ENCODE data around the gene VILL. TPM values are rescaled to one million over a fixed set of nuclear protein-coding genes. Genes with fewer than 3 reads are reported as not detected.
"Not testable (repeated sequence)": the region's sequence is repeated elsewhere in the genome, so short reads cannot be mapped to it uniquely, and the experiment has no call there.

The VILL gene
- total RNA-seq, 4 donors from 2014 or later: 0.51 to 4.6 (median 0.66) TPM

GRCh38 chr3:38030126-38031021 is 39.8 kb downstream of the VILL start:
- intact Hi-C loops (cut with DNase I; ENCODE audit: low total_unique reads) (no loop called here), in situ Hi-C loops (cut with MboI; ENCODE audit: low sequenced_read_pairs in 4 of 4) (no loop called here)
- no peak for ATAC-seq
- Histone ChIP-seq H3K27ac (peak overlapping the region; percentile 50 to 70 (median 68)), H3K36me3 (no peaks in the 10 kb centered on the region), H3K4me3 (peak overlapping the region; percentile 59 to 75 (median 64)), H3K27me3 (peaks cover 0 to 15% (median 5%) of the 10 kb centered on the region in 3 donors), H3K4me1 (peaks cover 5 to 17% of the 10 kb centered on the region in 2 donors), H3K9me3 (no peaks in the 10 kb centered on the region)
- DNase-seq: no peak
- TF ChIP-seq, protein P1, sequence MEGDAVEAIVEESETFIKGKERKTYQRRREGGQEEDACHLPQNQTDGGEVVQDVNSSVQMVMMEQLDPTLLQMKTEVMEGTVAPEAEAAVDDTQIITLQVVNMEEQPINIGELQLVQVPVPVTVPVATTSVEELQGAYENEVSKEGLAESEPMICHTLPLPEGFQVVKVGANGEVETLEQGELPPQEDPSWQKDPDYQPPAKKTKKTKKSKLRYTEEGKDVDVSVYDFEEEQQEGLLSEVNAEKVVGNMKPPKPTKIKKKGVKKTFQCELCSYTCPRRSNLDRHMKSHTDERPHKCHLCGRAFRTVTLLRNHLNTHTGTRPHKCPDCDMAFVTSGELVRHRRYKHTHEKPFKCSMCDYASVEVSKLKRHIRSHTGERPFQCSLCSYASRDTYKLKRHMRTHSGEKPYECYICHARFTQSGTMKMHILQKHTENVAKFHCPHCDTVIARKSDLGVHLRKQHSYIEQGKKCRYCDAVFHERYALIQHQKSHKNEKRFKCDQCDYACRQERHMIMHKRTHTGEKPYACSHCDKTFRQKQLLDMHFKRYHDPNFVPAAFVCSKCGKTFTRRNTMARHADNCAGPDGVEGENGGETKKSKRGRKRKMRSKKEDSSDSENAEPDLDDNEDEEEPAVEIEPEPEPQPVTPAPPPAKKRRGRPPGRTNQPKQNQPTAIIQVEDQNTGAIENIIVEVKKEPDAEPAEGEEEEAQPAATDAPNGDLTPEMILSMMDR (IDR thresholded peaks at IDR 0.05 in 4 of 5, conservative IDR thresholded peaks at IDR 0.05 in 1 of 5): no peak
- no peak for TF ChIP-seq POLR2A (IDR thresholded peaks at IDR 0.05)

DNA sequence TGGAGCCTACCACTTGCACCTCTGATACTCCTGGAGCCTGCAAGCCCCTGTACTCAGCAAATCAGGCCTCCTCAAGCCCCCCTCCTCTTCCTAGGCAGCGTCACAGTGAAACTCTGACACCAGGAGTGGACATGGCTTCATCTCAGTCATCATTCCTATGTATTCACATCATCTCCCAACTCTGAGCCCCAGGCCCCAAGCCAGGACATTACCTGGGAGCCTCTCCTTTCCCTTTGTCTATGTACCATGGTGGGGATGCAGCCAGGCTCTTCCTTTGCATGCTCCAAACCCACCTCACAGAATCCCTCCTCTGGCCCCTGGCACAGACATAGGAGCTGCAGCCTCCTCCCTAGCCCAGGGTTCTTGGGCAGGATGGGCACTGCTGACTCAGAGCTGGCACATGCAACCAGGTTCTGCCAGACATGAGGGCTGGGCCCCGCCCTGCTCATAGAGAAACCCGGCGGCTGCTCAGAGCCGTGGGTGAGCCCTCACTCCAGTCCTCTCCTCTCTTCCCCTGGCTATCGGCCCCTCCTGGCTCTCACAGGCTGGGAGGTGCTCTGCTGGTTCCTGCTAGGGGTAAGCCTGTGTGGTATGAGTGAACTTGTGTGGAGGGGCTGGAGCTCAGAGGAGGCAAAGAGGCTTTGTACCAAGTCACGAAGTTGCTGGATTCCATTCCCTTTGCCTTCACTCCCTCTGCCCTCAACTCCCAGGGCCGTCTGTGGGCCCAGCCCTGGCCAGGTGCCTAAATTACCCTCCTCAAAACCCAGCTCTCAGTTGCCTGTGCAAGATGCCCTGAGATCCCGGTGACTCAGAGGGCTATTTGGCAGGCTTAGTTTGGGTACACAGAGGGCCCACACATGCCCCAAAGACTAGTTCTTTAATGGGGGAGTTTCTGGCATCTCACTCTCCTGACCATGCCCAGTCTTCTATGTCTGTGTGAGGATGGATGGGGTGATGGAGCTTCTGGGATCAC is 40.7 kb downstream of the VILL start:
- in situ Hi-C loops (cut with MboI; ENCODE audit: low sequenced_read_pairs in 4 of 4) (no loop called here), intact Hi-C loops (cut with DNase I; ENCODE audit: low total_unique reads) (no loop called here)
- ATAC-seq (peak in 1 of 2 donors; percentile 29), DNase-seq (peak in 1 of 2 donors; percentile 33)
- TF ChIP-seq, protein P1 (IDR thresholded peaks at IDR 0.05 in 4 of 5, conservative IDR thresholded peaks at IDR 0.05 in 1 of 5): no peak
- no peak for TF ChIP-seq POLR2A (IDR thresholded peaks at IDR 0.05)
- Histone ChIP-seq H3K36me3 (no peaks in the 10 kb centered on the region), H3K27ac (no peak overlapping the region), H3K27me3 (peaks cover 0 to 15% (median 5%) of the 10 kb centered on the region in 3 donors), H3K4me1 (peaks cover 0 to 11% of the 10 kb centered on the region in 2 donors), H3K4me3 (no peak overlapping the region), H3K9me3 (no peaks in the 10 kb centered on the region)

DNA sequence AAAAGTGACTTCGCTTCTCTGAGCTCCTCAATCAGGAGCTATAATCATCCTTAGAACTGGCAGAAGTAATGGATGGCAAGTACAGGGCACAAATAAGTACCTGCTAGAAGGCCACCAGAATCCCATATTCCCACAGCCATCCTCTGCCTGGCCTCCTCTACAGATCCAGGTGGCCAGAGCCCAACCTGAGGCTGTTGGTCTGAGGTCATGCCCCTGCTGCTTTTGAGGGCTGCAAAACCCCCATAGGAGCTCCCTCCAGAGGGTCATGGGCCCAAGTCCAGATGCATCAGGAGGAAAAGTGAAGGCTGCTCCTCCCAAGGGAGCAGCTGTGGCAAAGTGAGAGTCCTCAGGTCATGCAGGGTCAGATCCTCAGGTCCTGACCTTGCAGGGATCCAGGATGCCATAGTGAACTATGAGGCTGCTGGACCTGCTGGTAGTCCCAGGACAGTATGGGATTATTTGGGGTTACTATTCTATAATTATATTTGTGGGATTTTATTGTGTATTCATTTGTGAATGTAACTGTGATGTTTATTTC is 41.8 kb downstream of the VILL start:
- ATAC-seq (no peak), DNase-seq (no peak)
- no peak overlapping the region for H3K4me3 ChIP-seq
- H3K27ac ChIP-seq: no peak overlapping the region
- in situ Hi-C loops (cut with MboI; ENCODE audit: low sequenced_read_pairs in 4 of 4) (no loop called here), intact Hi-C loops (cut with DNase I; ENCODE audit: low total_unique reads) (no loop called here)
- H3K36me3 ChIP-seq: no peaks in the 10 kb centered on the region
- peaks cover 0 to 15% (median 7%) of the 10 kb centered on the region in 3 donors for H3K27me3 ChIP-seq
- no peak for TF ChIP-seq POLR2A (IDR thresholded peaks at IDR 0.05)
- TF ChIP-seq, protein P1 (IDR thresholded peaks at IDR 0.05 in 4 of 5, conservative IDR thresholded peaks at IDR 0.05 in 1 of 5): no peak
- H3K4me1 ChIP-seq: peaks cover 0 to 11% of the 10 kb centered on the region in 2 donors
- no peaks in the 10 kb centered on the region for H3K9me3 ChIP-seq

DNA sequence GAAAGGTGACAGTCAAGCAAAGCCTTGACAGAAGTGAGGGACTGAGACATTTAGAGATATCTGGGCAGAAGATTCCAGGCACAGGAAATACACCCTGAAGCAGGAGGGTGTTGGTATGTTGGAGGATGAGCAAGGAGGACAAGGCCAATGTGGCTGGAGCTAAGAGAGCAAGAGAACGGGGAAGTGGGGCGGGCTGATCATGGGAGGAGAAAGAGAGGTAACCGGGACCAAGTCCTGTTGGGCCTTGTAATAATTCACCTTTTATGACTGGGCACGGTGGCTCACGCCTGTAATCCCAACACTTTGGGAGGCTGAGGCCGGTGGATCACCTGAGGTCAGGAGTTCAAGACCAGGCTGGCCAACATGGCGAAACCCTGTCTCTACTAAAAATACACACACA is 43.0 kb downstream of the VILL start:
- intact Hi-C loops (cut with DNase I; ENCODE audit: low total_unique reads); H3K36me3 ChIP-seq; ATAC-seq; H3K27ac ChIP-seq; DNase-seq; H3K4me3 ChIP-seq; in situ Hi-C loops (cut with MboI; ENCODE audit: low sequenced_read_pairs in 4 of 4); H3K9me3 ChIP-seq: not testable (repeated sequence)
- peaks cover 0 to 11% of the 10 kb centered on the region in 2 donors for H3K4me1 ChIP-seq
- H3K27me3 ChIP-seq: peaks cover 0 to 18% (median 7%) of the 10 kb centered on the region in 3 donors

GRCh38 chr3:38034335-38034734 is 43.7 kb downstream of the VILL start:
- H3K4me3 ChIP-seq; H3K27ac ChIP-seq; in situ Hi-C loops (cut with MboI; ENCODE audit: low sequenced_read_pairs in 4 of 4); H3K36me3 ChIP-seq; ATAC-seq; DNase-seq; intact Hi-C loops (cut with DNase I; ENCODE audit: low total_unique reads); H3K9me3 ChIP-seq: not testable (repeated sequence)
- Histone ChIP-seq H3K4me1 (peaks cover 5 to 10% of the 10 kb centered on the region in 2 donors), H3K27me3 (peaks cover 3 to 21% (median 7%) of the 10 kb centered on the region in 3 donors)

All from gastrocnemius medialis (tissue), 4 donors.